Brain pericyte (primary cell): ENCODE data around the gene MOCS1.

Source experiments
- DNase-seq: peaks from one replicate; pipeline ENCODE4 v3.0.0-alpha.2; 2012; ENCODE audit warnings: low read depth, low spot score

MOCS1 gene

GRCh38 chr6:39924283-39924682 is 10.0 kb downstream of the MOCS1 start:
- no peak for DNase-seq

- DNase-seq, result no peak
Measured at GRCh38 chr6:39923861-39924260, 10.4 kb downstream of the MOCS1 start.

GRCh38 chr6:39923394-39923793 is 10.9 kb downstream of the MOCS1 start:
- DNase-seq, result no peak

GRCh38 chr6:39922821-39923220 is 11.4 kb downstream of the MOCS1 start:
- no peak for DNase-seq

GRCh38 chr6:39920157-39920556 is 14.1 kb downstream of the MOCS1 start:
- DNase-seq, result no peak

- DNase-seq, result no peak
Measured at GRCh38 chr6:39918831-39919230, 15.4 kb downstream of the MOCS1 start.

- no peak for DNase-seq
Measured at GRCh38 chr6:39917981-39918380, 16.3 kb downstream of the MOCS1 start.

GRCh38 chr6:39917329-39917728 is 16.9 kb downstream of the MOCS1 start:
- no peak for DNase-seq

- DNase-seq, result no peak
Measured at GRCh38 chr6:39915866-39916265, 18.4 kb downstream of the MOCS1 start.

- DNase-seq, result no peak
Measured at GRCh38 chr6:39914239-39914638, 20.0 kb downstream of the MOCS1 start.

GRCh38 chr6:39913391-39913916 is 20.8 kb downstream of the MOCS1 start:
- DNase-seq, result no peak

GRCh38 chr6:39912446-39912845 is 21.8 kb downstream of the MOCS1 start:
- no peak for DNase-seq

- DNase-seq, result no peak
Measured at GRCh38 chr6:39911513-39912125, 22.6 kb downstream of the MOCS1 start.

- DNase-seq, result no peak
Measured at GRCh38 chr6:39910744-39911143, 23.5 kb downstream of the MOCS1 start.

- DNase-seq, result no peak
Measured at GRCh38 chr6:39910164-39910563, 24.1 kb downstream of the MOCS1 start.

- no peak for DNase-seq
Measured at GRCh38 chr6:39909701-39910100, 24.6 kb downstream of the MOCS1 start.

GRCh38 chr6:39908838-39909583 is 25.3 kb downstream of the MOCS1 start:
- no peak for DNase-seq

GRCh38 chr6:39907871-39908575 is 26.2 kb downstream of the MOCS1 start:
- no peak for DNase-seq

GRCh38 chr6:39906318-39906761 is 27.9 kb downstream of the MOCS1 start:
- DNase-seq, result no peak

- DNase-seq, result no peak
Measured at GRCh38 chr6:39905640-39905975, 28.7 kb downstream of the MOCS1 start.

GRCh38 chr6:39904946-39905639 is 29.2 kb downstream of the MOCS1 start:
- no peak for DNase-seq

- DNase-seq, result no peak
Measured at GRCh38 chr6:39903656-39904055, 30.6 kb downstream of the MOCS1 start.
